Measurements from ENCODE around the gene VAPA.

The VAPA gene

GRCh38 chr18:9931146-9931545 is 17.3 kb downstream of the VAPA start:
- in situ Hi-C loops (cut with HindIII; ENCODE audit: low sequenced_read_pairs) = no loop called here

GRCh38 chr18:9931678-9932077 is 17.9 kb downstream of the VAPA start:
- in situ Hi-C loops (cut with HindIII; ENCODE audit: low sequenced_read_pairs) = no loop called here

GRCh38 chr18:9933865-9934264 is 20.0 kb downstream of the VAPA start:
- in situ Hi-C loops (cut with HindIII; ENCODE audit: low sequenced_read_pairs) = no loop called here

GRCh38 chr18:9934274-9934673 is 20.5 kb downstream of the VAPA start:
- in situ Hi-C loops (cut with HindIII; ENCODE audit: low sequenced_read_pairs) = no loop called here

- in situ Hi-C loops (cut with HindIII; ENCODE audit: low sequenced_read_pairs) = no loop called here
Observed at GRCh38 chr18:9941103-9941502, 27.3 kb downstream of the VAPA start.

GRCh38 chr18:9941660-9942059 is 27.8 kb downstream of the VAPA start:
- in situ Hi-C loops (cut with HindIII; ENCODE audit: low sequenced_read_pairs) = no loop called here

- in situ Hi-C loops (cut with HindIII; ENCODE audit: low sequenced_read_pairs) = no loop called here
Observed at GRCh38 chr18:9943311-9943710, 29.5 kb downstream of the VAPA start.

GRCh38 chr18:9944805-9945204 is 31.0 kb downstream of the VAPA start:
- in situ Hi-C loops (cut with HindIII; ENCODE audit: low sequenced_read_pairs) = no loop called here

- in situ Hi-C loops (cut with HindIII; ENCODE audit: low sequenced_read_pairs) = no loop called here
Observed at GRCh38 chr18:9946831-9947230, 33.0 kb downstream of the VAPA start.

- in situ Hi-C loops (cut with HindIII; ENCODE audit: low sequenced_read_pairs) = no loop called here
Observed at GRCh38 chr18:9947248-9947647, 33.4 kb downstream of the VAPA start.

GRCh38 chr18:9949315-9949714 is 35.5 kb downstream of the VAPA start:
- in situ Hi-C loops (cut with HindIII; ENCODE audit: low sequenced_read_pairs) = no loop called here

GRCh38 chr18:9949861-9950260 is 36.0 kb downstream of the VAPA start:
- in situ Hi-C loops (cut with HindIII; ENCODE audit: low sequenced_read_pairs) = no loop called here

GRCh38 chr18:9950289-9951016 is 36.6 kb downstream of the VAPA start:
- in situ Hi-C loops (cut with HindIII; ENCODE audit: low sequenced_read_pairs) = no loop called here

- in situ Hi-C loops (cut with HindIII; ENCODE audit: low sequenced_read_pairs) = no loop called here
Observed at GRCh38 chr18:9951022-9951859, 37.4 kb downstream of the VAPA start.

GRCh38 chr18:9952633-9953416 is 39.0 kb downstream of the VAPA start:
- in situ Hi-C loops (cut with HindIII; ENCODE audit: low sequenced_read_pairs) = no loop called here

- in situ Hi-C loops (cut with HindIII; ENCODE audit: low sequenced_read_pairs) = no loop called here
Observed at GRCh38 chr18:9958861-9959399, 45.1 kb downstream of the VAPA start.

- in situ Hi-C loops (cut with HindIII; ENCODE audit: low sequenced_read_pairs) = no loop called here
Observed at GRCh38 chr18:9959564-9959963, 45.7 kb downstream of the VAPA start.

- in situ Hi-C loops (cut with HindIII; ENCODE audit: low sequenced_read_pairs) = no loop called here
Observed at GRCh38 chr18:9960258-9960904, 46.6 kb downstream of the VAPA start.

GRCh38 chr18:9961041-9961440 is 47.2 kb downstream of the VAPA start:
- in situ Hi-C loops (cut with HindIII; ENCODE audit: low sequenced_read_pairs) = no loop called here

GRCh38 chr18:9965711-9966624 is 52.2 kb downstream of the VAPA start:
- in situ Hi-C loops (cut with HindIII; ENCODE audit: low sequenced_read_pairs) = no loop called here

All from DLD1 (cell line).